ENCODE data around the gene PPP1R3D.

Gene PPP1R3D

DNA sequence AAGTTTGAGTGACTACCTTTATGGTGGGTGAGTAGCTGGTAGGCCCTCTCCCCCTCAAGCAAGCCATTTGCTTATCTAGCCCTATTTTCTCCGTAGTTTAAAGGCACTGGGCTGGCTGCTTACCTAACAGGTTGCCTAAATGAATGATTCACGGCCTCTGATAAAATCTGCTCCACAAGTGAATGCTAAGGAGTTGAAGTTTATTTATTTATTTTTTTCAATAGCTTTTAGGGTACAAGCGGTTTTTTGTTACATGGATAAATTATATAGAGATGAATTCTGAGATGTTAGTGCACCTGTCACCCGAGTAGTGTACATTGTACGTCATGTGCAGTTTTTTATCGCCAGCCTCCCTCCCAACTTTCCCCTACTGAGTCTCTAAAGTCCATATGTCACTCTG, 9.8 kb upstream of the PPP1R3D start:
- TF ChIP-seq, protein P1, sequence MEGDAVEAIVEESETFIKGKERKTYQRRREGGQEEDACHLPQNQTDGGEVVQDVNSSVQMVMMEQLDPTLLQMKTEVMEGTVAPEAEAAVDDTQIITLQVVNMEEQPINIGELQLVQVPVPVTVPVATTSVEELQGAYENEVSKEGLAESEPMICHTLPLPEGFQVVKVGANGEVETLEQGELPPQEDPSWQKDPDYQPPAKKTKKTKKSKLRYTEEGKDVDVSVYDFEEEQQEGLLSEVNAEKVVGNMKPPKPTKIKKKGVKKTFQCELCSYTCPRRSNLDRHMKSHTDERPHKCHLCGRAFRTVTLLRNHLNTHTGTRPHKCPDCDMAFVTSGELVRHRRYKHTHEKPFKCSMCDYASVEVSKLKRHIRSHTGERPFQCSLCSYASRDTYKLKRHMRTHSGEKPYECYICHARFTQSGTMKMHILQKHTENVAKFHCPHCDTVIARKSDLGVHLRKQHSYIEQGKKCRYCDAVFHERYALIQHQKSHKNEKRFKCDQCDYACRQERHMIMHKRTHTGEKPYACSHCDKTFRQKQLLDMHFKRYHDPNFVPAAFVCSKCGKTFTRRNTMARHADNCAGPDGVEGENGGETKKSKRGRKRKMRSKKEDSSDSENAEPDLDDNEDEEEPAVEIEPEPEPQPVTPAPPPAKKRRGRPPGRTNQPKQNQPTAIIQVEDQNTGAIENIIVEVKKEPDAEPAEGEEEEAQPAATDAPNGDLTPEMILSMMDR (IDR thresholded peaks at IDR 0.05; ENCODE audit: extremely low read depth, insufficient read depth, missing control alignments): no peak
- no peak for DNase-seq (ENCODE audit: low spot score)
- in situ Hi-C loops (cut with MboI; ENCODE audit: low pct_unique_long_range_greater_than_20kb, low sequenced_read_pairs, unreplicated experiment): no loop called here

- in situ Hi-C loops (cut with MboI; ENCODE audit: low pct_unique_long_range_greater_than_20kb, low sequenced_read_pairs, unreplicated experiment): no loop called here
- TF ChIP-seq, protein P1 (IDR thresholded peaks at IDR 0.05; ENCODE audit: extremely low read depth, insufficient read depth, missing control alignments): peak; percentile 60
These were observed 9.0 kb upstream of the PPP1R3D start for GRCh38 chr20:59948828-59949720.

GRCh38 chr20:59948212-59948611, 8.1 kb upstream of the PPP1R3D start:
- in situ Hi-C loops (cut with MboI; ENCODE audit: low pct_unique_long_range_greater_than_20kb, low sequenced_read_pairs, unreplicated experiment): no loop called here
- TF ChIP-seq, protein P1 (IDR thresholded peaks at IDR 0.05; ENCODE audit: extremely low read depth, insufficient read depth, missing control alignments): no peak
- DNase-seq (ENCODE audit: low spot score): no peak

More at GRCh38 chr20:59948828-59949720, 9.0 kb upstream of the PPP1R3D start:
- DNase-seq (ENCODE audit: low spot score): no peak

DNA sequence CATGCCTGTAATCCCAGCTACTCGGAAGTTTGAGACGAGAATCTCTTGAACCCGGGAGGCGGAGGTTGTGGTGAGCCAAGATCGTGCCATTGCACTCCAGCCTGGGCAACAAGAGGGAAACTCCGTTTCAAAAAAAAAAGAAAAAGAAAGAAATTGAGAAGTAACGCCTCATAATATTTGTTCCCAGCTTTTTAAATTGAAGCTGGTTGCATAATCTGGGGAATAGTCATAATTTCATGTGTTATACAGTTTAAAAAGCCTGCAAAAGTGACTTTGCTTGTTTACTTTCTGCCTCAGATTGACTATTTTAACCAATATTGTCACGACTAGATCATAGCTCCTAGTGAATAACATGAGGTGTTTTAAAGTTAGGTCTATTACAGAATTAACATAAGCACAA, 7.3 kb upstream of the PPP1R3D start:
- in situ Hi-C loops (cut with MboI; ENCODE audit: low pct_unique_long_range_greater_than_20kb, low sequenced_read_pairs, unreplicated experiment): no loop called here
- DNase-seq (ENCODE audit: low spot score): no peak
- TF ChIP-seq, protein P1 (IDR thresholded peaks at IDR 0.05; ENCODE audit: extremely low read depth, insufficient read depth, missing control alignments): no peak

DNA sequence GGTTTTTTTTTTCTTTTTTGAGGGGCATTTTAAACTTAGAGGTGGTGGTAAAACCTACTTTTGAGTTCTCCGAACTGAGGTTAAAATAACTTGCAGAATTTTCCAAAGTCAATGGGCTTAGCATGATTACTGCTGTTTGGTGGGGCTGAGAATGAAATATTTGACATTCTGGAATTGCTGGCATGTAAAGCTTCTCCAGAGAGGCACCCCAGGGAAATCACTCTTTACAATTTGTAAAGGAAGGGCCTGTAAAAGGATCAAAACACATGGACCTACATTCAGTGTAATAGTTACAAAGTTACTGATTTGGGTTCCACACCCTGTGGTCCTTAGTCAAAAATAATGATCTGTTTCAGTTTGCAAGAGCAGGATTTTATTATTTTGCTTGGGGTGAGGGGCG, 5.6 kb upstream of the PPP1R3D start:
- DNase-seq (ENCODE audit: low spot score): no peak
- TF ChIP-seq, protein P1 (IDR thresholded peaks at IDR 0.05; ENCODE audit: extremely low read depth, insufficient read depth, missing control alignments): no peak
- in situ Hi-C loops (cut with MboI; ENCODE audit: low pct_unique_long_range_greater_than_20kb, low sequenced_read_pairs, unreplicated experiment): no loop called here

GRCh38 chr20:59945175-59945574, 5.1 kb upstream of the PPP1R3D start:
- DNase-seq (ENCODE audit: low spot score): no peak
- TF ChIP-seq, protein P1 (IDR thresholded peaks at IDR 0.05; ENCODE audit: extremely low read depth, insufficient read depth, missing control alignments): no peak
- in situ Hi-C loops (cut with MboI; ENCODE audit: low pct_unique_long_range_greater_than_20kb, low sequenced_read_pairs, unreplicated experiment): no loop called here

Data from GM13977 (cell line).